K562 (cell line): ENCODE results near the gene SLC1A3. TPM values are rescaled to one million over a fixed set of nuclear protein-coding genes. Genes with fewer than 3 reads are reported as not detected.

Experiments
- ATF3 ChIP-seq, 2 experiments: fragments of 450-650 bp in 1 of 2; sonication (generic) in 1 of 2; formaldehyde crosslinking in 1 of 2; IDR thresholded peaks in 1 of 2; conservative IDR thresholded peaks in 1 of 2; 2 replicates each; pipeline versions ENCODE4 v1.6.1 to v1.8.1; 2016 to 2023; ENCODE audit warnings: mild to moderate bottlenecking in 2 of 2, moderate library complexity in 2 of 2, inconsistent platforms in 1 of 2, missing genetic modification reagents in 1 of 2
- CLOCK ChIP-seq: fragments of 250-450 bp; sonication (Bioruptor Pico); IDR thresholded peaks from 2 replicates; pipeline ENCODE4 v1.4.0; 2020; ENCODE audit warnings: mild to moderate bottlenecking, moderate library complexity, borderline replicate concordance
- COPS2 ChIP-seq: fragments of 450-650 bp; conservative IDR thresholded peaks from 2 replicates; pipeline ENCODE4 v1.6.1; 2016; ENCODE audit warnings: mild to moderate bottlenecking, moderate library complexity
- EP400 ChIP-seq: fragments of 450-650 bp; IDR thresholded peaks from 2 replicates; pipeline ENCODE4 v1.6.1; 2017; ENCODE audit warnings: antibody characterized with exemption, mild to moderate bottlenecking, moderate library complexity
- FOS ChIP-seq: IDR thresholded peaks from 3 replicates; pipeline ENCODE4 v1.6.1; 2011; ENCODE audit not compliant: insufficient read length; ENCODE audit errors: extremely low read depth
- GATAD2A ChIP-seq: fragments of 450-650 bp; IDR thresholded peaks from 2 replicates; pipeline ENCODE4 v1.6.1; 2017
- RNF219 ChIP-seq: fragments of 250-450 bp; sonication (Bioruptor Pico); IDR thresholded peaks from 2 replicates; pipeline ENCODE4 v1.5.0; 2022; ENCODE audit warnings: mild to moderate bottlenecking
- SIX5 ChIP-seq, 2 experiments: IDR thresholded peaks; 2 replicates each; pipeline ENCODE4 v1.6.1; 2011; ENCODE audit warnings: low read length in 2 of 2, borderline replicate concordance in 1 of 2, low read depth in 1 of 2, mild to moderate bottlenecking in 1 of 2, moderate library complexity in 1 of 2; ENCODE audit not compliant: insufficient read depth in 1 of 2
- TCF7 ChIP-seq: sonication (generic); IDR thresholded peaks from 2 replicates; pipeline ENCODE4 v1.6.1; 2016; ENCODE audit warnings: antibody characterized with exemption, borderline replicate concordance
- TSHZ1 ChIP-seq: fragments of 250-450 bp; sonication (Bioruptor Pico); IDR thresholded peaks from 2 replicates; pipeline ENCODE4 v1.4.0; 2020; ENCODE audit warnings: mild to moderate bottlenecking, moderate library complexity
- ZKSCAN3 ChIP-seq: fragments of 250-450 bp; sonication (Bioruptor Pico); IDR thresholded peaks from 2 replicates; pipeline ENCODE4 v1.4.0; 2020
- ZNF24 ChIP-seq: fragments of 450-650 bp; IDR thresholded peaks from 2 replicates; pipeline ENCODE4 v1.6.1; 2016
- ZNF507 ChIP-seq: conservative IDR thresholded peaks from 2 replicates; pipeline ENCODE4 v1.6.1; 2017; ENCODE audit warnings: missing genetic modification characterization, missing compliant biosample characterization
- ZNF583 ChIP-seq: fragments of 250-450 bp; sonication (Bioruptor Pico); IDR thresholded peaks from 2 replicates; pipeline ENCODE4 v1.4.0; 2020
- ZNF639 ChIP-seq, 2 experiments: fragments of 200-800 bp in 1 of 2; sonication (Bioruptor generic) in 1 of 2; sonication (generic) in 1 of 2; formaldehyde crosslinking in 1 of 2; IDR thresholded peaks in 1 of 2; conservative IDR thresholded peaks in 1 of 2; 2 replicates each; pipeline versions ENCODE4 v1.5.0 to v1.6.1; 2016 to 2020; ENCODE audit warnings: missing compliant biosample characterization in 1 of 2, missing genetic modification characterization in 1 of 2, missing genetic modification reagents in 1 of 2
- polyA plus RNA-seq, 8 experiments: library from polyadenylated mRNA; depleted of rRNA in 4 of 8; stranded (reverse) in 5 of 8; unstranded in 3 of 8; fragments of >200 nt; fragmentation: Nextera tagmentation in 2 of 8; fragmentation: Illumina TruSeq in 1 of 8; extraction: Ambion mirVana in 2 of 8; extraction: Trizol in 1 of 8; gene quantifications; 2 replicates each; pipeline versions ENCODE4 v1.2.1 to v1.2.3, GENCODE V29; 2011 to 2014; ENCODE audit warnings: inconsistent platforms in 1 of 8, missing spikeins in 1 of 8
- total RNA-seq, 7 experiments: library from RNA; depleted of rRNA in 6 of 7; stranded (reverse); fragments of >200 nt in 6 of 7; fragmentation: Illumina TruSeq in 2 of 7; extraction: Trizol in 2 of 7; gene quantifications; 2 replicates each; pipeline versions ENCODE4 v1.2.1 to v1.2.3, GENCODE V29; 2011 to 2021; ENCODE audit warnings: low replicate concordance in 1 of 7

Gene SLC1A3
- total and polyA plus RNA-seq, 9 of the 15 experiments (the other 6 are each of a cell fraction or from before 2014, with no cell fraction given), result 0.13 TPM; not detected in 8

- TF ChIP-seq ZKSCAN3 (no peak), COPS2 (no peak), ZNF507 (tag) (no peak), RNF219 (no peak), TCF7 (no peak), EP400 (no peak), CLOCK (CRISPR knock-in tag) (no peak), TSHZ1 (CRISPR knock-in tag) (no peak), ATF3 (IDR thresholded peaks at IDR 0.05) (no peak), ATF3 (CRISPR knock-in tag; conservative IDR thresholded peaks at IDR 0.05) (no peak), ZNF639 (CRISPR knock-in tag; conservative IDR thresholded peaks at IDR 0.05 in 1 of 2, IDR thresholded peaks at IDR 0.05 in 1 of 2) (peak in 1 of 2 experiments; percentile 37; a peak in 1 of 4 replicates), GATAD2A (no peak), ZNF24 (no peak), ZNF583 (CRISPR knock-in tag) (no peak), SIX5 (IDR thresholded peaks at IDR 0.05; ENCODE audit: borderline replicate concordance in 1 of 2, insufficient read depth in 1 of 2, low read depth in 1 of 2, low read length in 2 of 2) (no peak), FOS (peak; percentile 71)
These were observed 118.3 kb downstream of the SLC1A3 start (continued) for GRCh38 chr5:36724467-36725332.
